Motor neuron (in vitro differentiated cells): ENCODE data around the gene ANKRD13C. TPM values are rescaled to one million over a fixed set of nuclear protein-coding genes. Genes with fewer than 3 reads are reported as not detected.
"Not testable (repeated sequence)": the region's sequence is repeated elsewhere in the genome, so short reads cannot be mapped to it uniquely, and the experiment has no call there.

Experiments used
- ATAC-seq, 8 experiments: fragments of 200-7000 bp; cut with Tn5 transposase; replicated peaks in 6 of 8; 2 replicates each; pipeline ENCODE4 v1.8.0; 2021; ENCODE audit warnings: mild to moderate bottlenecking in 8 of 8, moderate library complexity in 8 of 8
- H3K27ac ChIP-seq, 2 donors: fragments of 250-450 bp; sonication (Bioruptor Pico); 2 replicates each; pipeline ENCODE4 v1.9.0; 2021; ENCODE audit warnings: antibody characterized with exemption in 2 of 2, mild to moderate bottlenecking in 2 of 2, moderate library complexity in 1 of 2
- H3K4me1 ChIP-seq, 2 donors: fragments of 250-450 bp; sonication (Bioruptor Pico); replicated peaks in 1 of 2; 2 replicates each; pipeline ENCODE4 v1.6.1; 2021; ENCODE audit warnings: antibody characterized with exemption in 2 of 2, mild to moderate bottlenecking in 2 of 2, moderate library complexity in 1 of 2
- H3K4me3 ChIP-seq, 5 donors: fragments of 250-450 bp; sonication (Bioruptor Pico); 2 replicates each; pipeline ENCODE4 v1.9.0; 2021; ENCODE audit warnings: antibody characterized with exemption in 5 of 5, mild to moderate bottlenecking in 5 of 5, moderate library complexity in 4 of 5
- WGBS, 10 experiments: fragments of 450-650 bp; shearing (Covaris generic); methylation state at CpG; one replicate each; pipeline ENCODE4 v1.0.0; 2022; 5-methylcytosine and 5-hydroxymethylcytosine counted together
- in situ Hi-C, 9 experiments: fragments of 400-800 bp; cut with MboI; loops; one replicate each; pipeline ENCODE4 v1.15.0; 2021; ENCODE audit warnings: low sequenced_read_pairs in 9 of 9, low pct_unique_long_range_greater_than_20kb in 2 of 9; ENCODE audit not compliant: unreplicated experiment in 9 of 9
- total RNA-seq, 8 experiments: library from RNA; unstranded; fragments of 300-600 nt; gene quantifications; 2 replicates each; pipeline versions ENCODE4 v1.2.3 to v1.2.4, GENCODE V29; 2022

The ANKRD13C gene
- total RNA-seq, 8 experiments from 2014 or later = 26.6 to 39.0 (median 37.0) TPM

GRCh38 chr1:70373580-70373979 is 19.1 kb upstream of the ANKRD13C start:
- H3K27ac ChIP-seq, H3K4me1 ChIP-seq, in situ Hi-C loops, H3K4me3 ChIP-seq: not testable (repeated sequence)
- peak in 1 of 8 experiments; percentile 37 for ATAC-seq
- WGBS, 10 experiments = 67 to 100% (median 86%) methylated on average over 1 to 2 of the region's 2 CpGs; no CpG with 5 or more reads in 3 of the 10 experiments

- in situ Hi-C loops = no loop called here
- ATAC-seq = no peak
- no peaks in the 10 kb centered on the region for H3K4me1 ChIP-seq
- WGBS, 10 experiments = 72 to 100% (median 96%) methylated on average over 1 to 4 of the region's 4 CpGs
- H3K4me3 ChIP-seq = no peak overlapping the region
- H3K27ac ChIP-seq = no peak overlapping the region
Observed at GRCh38 chr1:70372426-70372825, 17.9 kb upstream of the ANKRD13C start.

- WGBS, 10 experiments = 60 to 100% (median 90%) methylated on average over 1 to 3 of the region's 3 CpGs
- H3K4me1 ChIP-seq, in situ Hi-C loops: not testable (repeated sequence)
Observed at GRCh38 chr1:70371586-70371985, 17.1 kb upstream of the ANKRD13C start.

GRCh38 chr1:70367397-70367796 is 12.9 kb upstream of the ANKRD13C start:
- 70 to 94% (median 88%) methylated on average over 1 to 5 of the region's 5 CpGs; no CpG with 5 or more reads in 2 of the 10 experiments for WGBS, 10 experiments
- ATAC-seq, H3K27ac ChIP-seq, H3K4me3 ChIP-seq, H3K4me1 ChIP-seq, in situ Hi-C loops: not testable (repeated sequence)

More at GRCh38 chr1:70371586-70371985, 17.1 kb upstream of the ANKRD13C start:
- not testable (repeated sequence) for H3K4me3 ChIP-seq, ATAC-seq, H3K27ac ChIP-seq

GRCh38 chr1:70366997-70367396 is 12.5 kb upstream of the ANKRD13C start:
- H3K4me1 ChIP-seq, H3K27ac ChIP-seq, H3K4me3 ChIP-seq, in situ Hi-C loops, ATAC-seq: not testable (repeated sequence)
- 50 to 100% (median 94%) methylated on average over 2 to 3 of the region's 3 CpGs; no CpG with 5 or more reads in 2 of the 10 experiments for WGBS, 10 experiments

GRCh38 chr1:70366425-70366952 is 12.0 kb upstream of the ANKRD13C start:
- H3K4me1 ChIP-seq = peaks cover 7 to 11% of the 10 kb centered on the region in 2 donors
- WGBS, 10 experiments = 38 to 98% (median 86%) methylated on average over 2 to 4 of the region's 4 CpGs; no CpG with 5 or more reads in 1 of the 10 experiments
- H3K27ac ChIP-seq, in situ Hi-C loops, H3K4me3 ChIP-seq: not testable (repeated sequence)
- peak in 3 of 8 experiments; percentile 59 to 71 (median 70) for ATAC-seq

- in situ Hi-C loops = no loop called here
- H3K27ac ChIP-seq = no peak overlapping the region
- no peak for ATAC-seq
- H3K4me1 ChIP-seq = peaks cover 7 to 14% of the 10 kb centered on the region in 2 donors
- WGBS, 10 experiments = 80 to 100% (median 94%) methylated on average over 2 to 3 of the region's 3 CpGs; no CpG with 5 or more reads in 2 of the 10 experiments
- no peak overlapping the region for H3K4me3 ChIP-seq
Observed at GRCh38 chr1:70364439-70364838, 9.9 kb upstream of the ANKRD13C start.

GRCh38 chr1:70361727-70362398 is 7.3 kb upstream of the ANKRD13C start:
- 28 to 77% (median 53%) methylated on average over 1 to 3 of the region's 3 CpGs for WGBS, 10 experiments
- in situ Hi-C loops = no loop called here
- peak in 2 of 8 experiments; percentile 33 to 38 for ATAC-seq
- peak overlapping the region in 1 of 2 donors; percentile 30 for H3K27ac ChIP-seq
- H3K4me1 ChIP-seq = peaks cover 7 to 14% of the 10 kb centered on the region in 2 donors
- no peak overlapping the region for H3K4me3 ChIP-seq

- WGBS, 10 experiments = 43 to 97% (median 79%) methylated on average over 1 to 5 of the region's 5 CpGs
- Histone ChIP-seq H3K27ac (no peak overlapping the region), H3K4me3 (no peak overlapping the region), H3K4me1 (peaks cover 13 to 14% of the 10 kb centered on the region in 2 donors)
- in situ Hi-C loops = no loop called here
- ATAC-seq = no peak
Observed at GRCh38 chr1:70360321-70360720, 5.8 kb upstream of the ANKRD13C start.

- Histone ChIP-seq H3K27ac (no peak overlapping the region), H3K4me3 (no peak overlapping the region), H3K4me1 (peaks cover 14 to 16% of the 10 kb centered on the region in 2 donors)
- ATAC-seq = no peak
- WGBS, 10 experiments = 54 to 100% (median 88%) methylated on average over 2 to 7 of the region's 7 CpGs
- in situ Hi-C loops = no loop called here
Observed at GRCh38 chr1:70358921-70359564, 4.5 kb upstream of the ANKRD13C start.

GRCh38 chr1:70355920-70356319 is 1.4 kb upstream of the ANKRD13C start:
- no peak for ATAC-seq
- Histone ChIP-seq H3K4me3 (no peak overlapping the region), H3K27ac (no peak overlapping the region), H3K4me1 (peaks cover 14 to 18% of the 10 kb centered on the region in 2 donors)
- WGBS, 10 experiments = 67 to 98% (median 86%) methylated on average over 2 to 7 of the region's 7 CpGs; no CpG with 5 or more reads in 1 of the 10 experiments
- in situ Hi-C loops = no loop called here

- WGBS, 10 experiments = 0 to 69% (median 51%) methylated on average over 2 to 6 of the region's 6 CpGs; no CpG with 5 or more reads in 1 of the 10 experiments
- Histone ChIP-seq H3K4me1 (peaks cover 21 to 22% of the 10 kb centered on the region in 2 donors), H3K4me3 (peak overlapping the region; percentile 87 to 98 (median 90)), H3K27ac (peak overlapping the region; percentile 96)
- ATAC-seq = no peak
- in situ Hi-C loops = no loop called here
Observed at GRCh38 chr1:70355111-70355407, 537 bp upstream of the ANKRD13C start.

- in situ Hi-C loops = no loop called here
- Histone ChIP-seq H3K4me1 (peaks cover 23 to 26% of the 10 kb centered on the region in 2 donors), H3K4me3 (peak overlapping the region; percentile 87 to 98 (median 90)), H3K27ac (peak overlapping the region; percentile 96)
- WGBS, 10 experiments = 0 to 2% (median 0%) methylated on average over 1 to 11 of the region's 34 CpGs; no CpG with 5 or more reads in 1 of the 10 experiments
- ATAC-seq = peak in 7 of 8 experiments; percentile 6 to 28 (median 16)
Observed at GRCh38 chr1:70353601-70354331, 756 bp downstream of the ANKRD13C start.
